GM18873 (cell line): ENCODE measurements around the gene BIN2.
A peak's percentile ranks its signal among the peaks of the same experiment; 100 is the strongest.
"Not testable (repeated sequence)": the region's sequence is repeated elsewhere in the genome, so short reads cannot be mapped to it uniquely, and the experiment has no call there.

Experiments
- ATAC-seq: cut with Tn5 transposase; IDR thresholded peaks from one replicate; pipeline ENCODE4 v1.9.1; 2021; ENCODE audit warnings: mild to moderate bottlenecking, moderate library complexity, moderate number of reproducible peaks; ENCODE audit not compliant: unreplicated experiment, low FRiP score

Gene BIN2

DNA sequence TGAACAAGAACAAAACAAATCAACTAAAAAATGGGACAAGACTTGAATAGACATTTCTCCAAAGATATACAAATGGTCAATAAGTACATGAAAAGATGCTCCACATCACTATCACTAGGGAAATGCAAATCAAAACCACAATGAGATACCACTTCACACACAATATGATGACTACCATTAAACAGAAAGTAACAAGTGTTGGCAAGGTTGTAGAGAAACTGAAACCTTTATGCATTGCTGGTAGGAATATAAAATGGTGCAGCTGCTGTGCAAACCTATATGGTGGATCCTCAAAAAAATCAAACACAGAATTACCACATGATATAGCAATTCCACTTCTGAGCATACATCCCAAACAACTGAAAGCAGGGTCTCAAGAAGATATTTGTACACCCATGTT lies 59.0 kb downstream of the BIN2 start:
- peak; percentile 51 for ATAC-seq

DNA sequence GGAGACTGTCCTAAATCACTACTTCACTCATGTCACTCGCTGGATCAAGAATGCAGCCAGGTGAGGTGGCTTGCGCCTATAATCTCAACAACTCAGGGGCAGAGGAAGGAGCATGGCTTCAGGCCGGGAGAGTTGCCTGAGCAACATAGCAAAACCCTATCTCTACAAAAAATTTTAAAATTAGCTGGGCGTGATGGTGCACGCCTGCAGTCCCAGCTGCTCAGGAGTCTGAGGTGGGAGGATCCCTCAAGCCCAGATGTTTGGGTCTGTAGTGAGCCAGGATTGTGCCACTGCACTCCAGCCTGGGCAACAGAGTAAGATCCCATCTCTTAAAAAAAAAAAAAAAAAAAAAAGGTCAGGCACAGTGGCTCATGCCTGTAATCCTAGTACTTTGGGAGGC lies 59.7 kb downstream of the BIN2 start:
- no peak for ATAC-seq

DNA sequence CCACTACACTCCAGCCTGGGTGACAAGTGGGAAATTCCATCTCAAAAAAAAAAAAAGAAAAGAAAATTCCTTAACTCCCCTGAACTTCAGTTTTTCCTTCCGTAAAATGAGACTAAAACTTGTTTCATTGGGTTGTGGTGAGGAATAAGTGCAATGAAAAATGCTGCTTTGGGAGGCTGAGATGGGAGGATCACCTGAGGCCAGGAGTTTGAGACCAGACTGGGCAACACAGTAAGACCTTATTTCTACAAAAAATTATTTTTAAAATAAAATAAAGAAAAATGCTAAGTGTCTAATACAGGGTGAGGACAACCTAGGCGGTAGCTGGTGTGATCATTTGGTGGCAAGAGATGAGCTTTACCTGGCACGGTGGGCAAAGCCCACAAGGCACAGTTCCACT lies 60.6 kb downstream of the BIN2 start:
- no peak for ATAC-seq

DNA sequence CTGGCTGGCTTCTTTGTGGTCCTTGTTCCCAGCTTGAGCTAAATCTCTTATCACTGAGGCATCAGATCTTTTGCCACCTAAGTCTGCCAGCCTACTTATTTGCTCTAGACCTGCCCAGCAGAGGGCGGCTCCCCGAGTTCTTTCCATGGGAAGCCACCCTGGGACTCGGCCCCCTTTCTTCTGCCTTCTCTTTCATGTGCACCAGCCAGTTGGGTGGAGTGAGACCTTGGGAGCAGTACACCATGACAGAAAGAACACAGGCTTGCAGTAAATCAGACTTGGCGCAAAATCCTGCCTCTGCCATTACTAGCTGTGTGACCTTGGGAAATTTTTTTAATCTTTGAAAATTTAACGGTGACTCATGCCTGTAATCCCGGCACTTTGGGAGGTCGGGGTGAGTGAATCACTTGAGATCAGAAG lies 61.2 kb downstream of the BIN2 start:
- no peak for ATAC-seq

DNA sequence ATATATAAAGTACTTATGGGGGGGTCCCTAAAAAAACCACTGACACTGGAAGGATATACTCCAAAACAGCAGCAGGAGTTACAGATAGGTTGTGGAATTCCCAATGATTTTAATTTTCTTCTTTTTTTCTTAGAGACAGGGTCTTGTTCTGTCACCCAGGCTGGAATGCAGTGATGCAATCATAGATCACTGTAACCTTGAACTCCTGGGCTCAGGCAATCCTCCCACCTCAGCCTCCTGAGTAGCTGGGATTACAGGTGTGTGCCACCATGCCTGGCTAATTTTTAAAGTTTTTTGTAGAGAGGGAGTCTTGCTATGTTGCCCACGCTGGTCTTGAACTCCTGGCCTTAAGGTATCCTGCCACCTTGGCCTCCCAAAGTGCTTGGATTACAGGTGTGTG lies 64.4 kb downstream of the BIN2 start:
- ATAC-seq = not testable (repeated sequence)

DNA sequence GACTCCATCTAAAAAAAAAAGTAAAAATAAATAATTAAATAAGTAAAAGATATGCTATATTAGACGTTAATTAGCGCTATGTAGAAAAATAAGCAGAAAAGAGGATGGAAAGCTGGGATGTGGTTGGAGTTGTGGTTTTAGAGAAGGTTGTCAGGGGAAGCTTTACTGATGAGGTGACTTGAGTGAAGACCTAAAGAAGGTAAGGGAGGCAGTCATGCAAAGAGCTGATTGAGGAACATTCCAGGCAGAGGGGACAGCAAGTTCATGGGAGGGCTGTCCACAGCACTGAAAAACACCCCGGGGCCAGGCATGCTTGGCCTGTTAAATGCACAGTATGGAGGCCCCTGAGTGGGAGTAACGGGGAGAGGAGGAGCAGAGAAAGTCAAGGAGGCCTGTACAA lies 69.4 kb downstream of the BIN2 start:
- ATAC-seq = no peak

DNA sequence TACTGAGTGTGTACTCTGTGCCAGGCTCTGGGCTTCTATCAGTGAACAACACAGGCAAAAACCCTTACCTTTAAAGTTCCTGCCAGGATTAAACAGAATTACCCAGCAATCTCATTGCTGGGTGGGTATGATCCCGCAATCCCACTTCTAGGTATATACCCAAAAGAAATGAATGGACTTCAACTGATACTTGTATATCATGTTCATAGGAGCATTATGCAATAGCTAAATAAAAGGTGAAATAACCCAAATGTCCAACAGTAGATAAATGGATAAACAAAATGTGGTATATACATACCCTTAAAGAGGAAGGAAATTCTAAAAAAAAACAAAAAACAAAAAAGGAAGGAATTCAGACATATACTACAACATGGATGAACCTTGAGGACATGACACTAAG lies 70.7 kb downstream of the BIN2 start:
- ATAC-seq = no peak

DNA sequence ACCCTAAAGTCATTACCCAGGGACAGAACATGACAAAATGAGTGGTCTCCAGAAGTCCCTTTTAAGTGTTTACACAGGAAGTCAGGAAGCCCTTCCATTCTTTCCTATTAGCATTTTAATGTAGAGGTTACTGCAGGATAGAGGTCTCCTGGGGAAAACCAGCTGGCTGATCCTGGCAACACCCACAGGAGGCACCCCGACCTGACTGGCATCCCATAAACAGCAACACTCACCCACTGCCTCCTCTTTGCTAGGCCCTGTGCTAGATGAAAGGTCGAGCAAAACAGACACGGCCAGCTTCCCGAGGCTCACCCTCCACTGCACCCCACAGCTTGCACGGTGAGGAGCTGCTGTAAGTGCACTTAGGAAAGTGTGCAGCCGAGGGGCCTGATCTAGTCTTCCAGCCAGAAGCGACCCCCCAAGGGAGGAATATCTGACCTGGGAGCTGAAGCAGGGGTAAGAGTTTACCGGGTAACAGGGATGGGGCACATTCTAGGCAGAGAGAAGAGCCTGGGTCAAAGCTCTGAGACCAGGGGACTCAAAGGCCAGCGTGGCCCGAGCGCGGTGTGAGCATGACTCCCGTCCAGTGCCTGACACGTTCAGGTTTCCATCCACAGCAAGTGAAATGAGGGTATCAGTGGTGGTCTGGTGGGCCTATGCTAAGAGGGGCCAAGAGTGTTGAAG lies 76.3 kb downstream of the BIN2 start:
- ATAC-seq = no peak

DNA sequence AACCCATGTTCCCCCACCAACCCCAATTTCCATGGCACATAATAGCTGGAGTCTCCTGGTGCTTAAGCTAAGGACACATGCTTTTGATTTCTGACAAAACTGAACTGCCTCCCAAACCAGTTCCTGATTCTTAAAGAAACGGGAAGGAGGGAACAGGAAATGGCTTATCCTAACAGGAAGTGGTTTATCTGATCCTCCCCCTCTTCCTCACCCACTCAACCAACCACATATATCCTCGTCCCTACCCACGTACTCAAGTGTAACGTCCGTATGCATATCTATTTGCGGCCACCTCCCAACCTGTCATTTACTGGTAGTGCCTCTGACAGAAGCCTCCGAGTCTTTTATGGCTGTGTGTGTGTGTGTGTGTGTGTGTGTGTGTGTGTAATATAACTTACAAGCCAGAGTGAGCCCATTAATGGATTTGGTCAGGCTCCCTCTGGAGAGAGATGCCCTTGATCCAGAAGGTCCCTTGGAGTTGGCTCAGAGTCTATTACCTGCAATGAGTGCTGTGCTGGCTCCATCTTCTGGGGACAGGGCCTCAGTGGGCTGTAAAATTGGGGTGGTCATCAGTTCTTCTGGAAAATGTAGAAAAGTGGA lies 77.6 kb downstream of the BIN2 start:
- ATAC-seq = no peak

DNA sequence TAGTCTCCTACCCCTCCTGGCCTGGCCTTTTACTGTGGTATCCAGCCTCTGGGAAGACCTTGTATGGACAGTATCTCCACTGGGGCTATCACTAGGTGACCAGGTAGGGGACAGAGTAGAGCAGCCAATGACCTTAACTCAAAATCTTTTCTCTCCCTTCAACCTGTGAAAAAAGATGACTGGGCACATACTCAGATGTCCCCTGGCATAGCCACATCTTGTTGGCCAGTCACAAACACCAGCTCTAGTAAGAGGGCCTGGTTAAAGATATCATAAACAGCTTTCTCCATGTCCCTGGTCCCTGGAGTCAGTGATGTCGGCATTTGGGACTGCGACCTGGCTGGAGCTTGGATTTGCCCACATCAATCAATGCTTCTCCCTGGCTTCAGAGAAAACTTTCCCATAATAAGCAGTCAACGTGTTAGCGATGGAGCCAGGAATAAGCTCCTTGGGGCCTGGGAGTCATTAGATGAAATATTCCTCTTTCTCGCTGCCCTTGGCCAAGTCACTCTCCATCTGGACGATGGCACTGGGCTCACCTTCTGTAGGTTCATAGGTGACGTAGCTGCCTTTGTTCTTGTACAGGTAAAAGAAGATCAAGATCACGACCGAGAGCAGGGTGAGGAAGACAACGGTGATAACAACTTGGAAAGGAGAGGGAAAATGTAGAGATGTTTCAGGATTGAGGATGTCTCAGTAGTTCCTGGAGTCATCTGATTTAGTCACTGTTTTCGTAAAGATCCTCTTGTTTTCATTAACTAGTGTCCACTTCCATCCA lies 78.3 kb downstream of the BIN2 start:
- ATAC-seq = no peak

DNA sequence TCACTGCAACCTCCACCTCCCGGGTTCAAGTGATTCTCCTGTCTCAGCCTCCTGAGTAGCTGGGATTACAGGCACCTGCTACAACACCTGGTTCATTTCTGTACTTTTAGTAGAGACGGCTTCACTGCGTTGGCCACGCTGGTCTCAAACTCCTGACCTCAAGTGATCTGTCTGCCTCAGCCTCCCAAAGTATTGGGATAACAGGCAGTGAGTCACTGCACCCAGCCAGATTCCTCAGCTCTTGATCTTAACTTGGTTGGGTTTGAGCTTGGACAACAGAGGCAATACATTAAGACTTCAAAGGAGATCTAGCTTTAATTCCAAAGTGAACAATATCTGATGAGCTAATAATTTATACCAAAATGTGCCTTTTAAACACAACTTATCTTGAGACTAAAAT lies 79.7 kb downstream of the BIN2 start:
- ATAC-seq = no peak

DNA sequence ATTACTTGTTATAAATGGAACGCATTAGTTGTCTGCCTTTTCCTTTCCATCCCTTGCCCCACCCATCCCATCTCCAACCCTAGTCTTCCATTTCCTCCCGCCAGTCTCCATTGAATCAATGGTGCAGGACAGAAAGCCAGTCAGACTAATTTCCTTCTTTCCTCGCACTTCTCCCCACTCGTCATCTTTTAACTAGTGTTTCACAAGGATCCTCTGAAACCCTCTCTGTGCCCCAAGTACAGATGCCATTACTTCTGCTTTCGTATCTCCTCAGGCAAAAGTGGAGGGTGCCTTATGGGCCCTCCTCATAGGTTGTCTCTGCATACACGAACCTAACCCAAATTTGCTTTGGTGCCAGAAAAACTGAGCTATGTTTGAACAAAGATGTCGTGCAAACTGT lies 81.1 kb downstream of the BIN2 start:
- ATAC-seq = no peak

DNA sequence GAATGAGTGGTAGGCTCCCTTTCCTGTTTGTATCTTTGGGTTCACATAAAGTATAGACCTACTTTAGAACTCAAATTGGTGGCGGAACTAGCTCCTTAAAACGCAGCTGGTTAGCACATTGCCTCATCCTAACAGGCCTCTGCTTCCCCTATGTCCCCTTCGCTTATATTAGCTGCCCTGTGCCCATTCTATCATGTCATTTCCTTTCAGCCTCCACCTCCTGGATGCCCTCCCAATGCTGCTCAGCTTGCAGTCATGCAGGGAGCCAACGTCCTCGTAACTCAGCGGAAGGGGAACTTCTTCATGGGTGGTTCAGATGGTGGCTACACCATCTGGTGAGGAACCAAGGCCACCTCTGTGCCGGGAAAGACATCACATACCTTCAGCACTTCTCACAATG lies 81.9 kb downstream of the BIN2 start:
- ATAC-seq = no peak

DNA sequence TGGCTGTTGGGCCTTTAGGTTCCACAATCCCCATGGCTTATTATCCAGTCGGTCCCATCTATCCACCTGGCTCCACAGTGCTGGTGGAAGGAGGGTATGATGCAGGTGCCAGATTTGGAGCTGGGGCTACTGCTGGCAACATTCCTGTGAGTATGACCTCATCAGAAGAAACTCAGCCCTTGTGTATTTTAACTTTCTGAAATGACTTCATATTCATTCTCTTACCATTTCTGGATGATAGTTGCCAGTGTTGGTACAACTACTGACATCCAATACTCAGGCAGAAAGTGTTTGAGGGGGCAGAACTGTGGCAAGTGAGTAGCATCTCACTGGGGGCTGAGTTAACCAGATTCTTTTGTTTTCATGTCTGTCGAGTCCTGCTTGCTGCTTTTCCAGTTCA lies 83.0 kb downstream of the BIN2 start:
- no peak for ATAC-seq

DNA sequence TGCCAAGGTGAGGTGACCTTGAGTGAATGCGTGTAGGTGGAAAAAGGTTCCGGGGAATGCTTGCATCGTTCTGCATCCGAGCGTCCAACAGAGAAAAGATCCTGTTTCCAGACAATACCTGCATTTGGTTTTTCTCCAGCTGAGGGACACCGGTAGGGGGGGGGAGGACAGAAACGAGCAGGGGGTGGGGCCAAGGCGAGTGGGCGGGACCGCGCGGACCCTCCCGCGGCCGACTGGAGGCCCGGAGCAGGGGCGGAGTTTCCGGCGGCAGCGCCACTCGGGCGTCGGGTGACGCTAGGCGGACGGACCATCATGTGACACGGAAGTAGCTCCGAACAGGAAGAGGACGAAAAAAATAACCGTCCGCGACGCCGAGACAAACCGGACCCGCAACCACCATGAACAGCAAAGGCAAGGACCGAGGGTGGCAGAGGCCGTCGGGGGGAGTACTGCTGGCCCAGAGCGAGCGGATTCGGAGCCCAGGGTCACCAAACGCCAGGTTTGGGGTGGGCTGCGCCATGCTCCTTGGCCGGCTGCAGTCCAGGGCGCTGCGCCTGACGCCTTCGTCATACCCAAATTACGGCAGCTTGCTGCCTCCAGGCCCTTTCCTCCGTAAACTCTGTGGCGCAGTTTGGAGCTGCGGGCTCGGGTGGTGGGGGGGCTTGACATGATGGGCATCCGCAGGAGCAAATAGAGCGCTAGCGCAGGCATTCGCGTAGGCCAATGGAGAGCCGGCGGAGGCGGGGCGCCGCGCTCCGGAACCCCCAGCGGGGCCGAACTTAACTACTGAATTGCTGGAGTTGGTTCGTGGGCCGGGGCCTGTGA lies 85.3 kb downstream of the BIN2 start, which contains the start of gene DAZAP2:
TSS of gene DAZAP2 (plus strand) at position 317 of the 825 bp plus-strand sequence. CDS start at position 399, 82 bp downstream.
- peak; percentile 74 for ATAC-seq

DNA sequence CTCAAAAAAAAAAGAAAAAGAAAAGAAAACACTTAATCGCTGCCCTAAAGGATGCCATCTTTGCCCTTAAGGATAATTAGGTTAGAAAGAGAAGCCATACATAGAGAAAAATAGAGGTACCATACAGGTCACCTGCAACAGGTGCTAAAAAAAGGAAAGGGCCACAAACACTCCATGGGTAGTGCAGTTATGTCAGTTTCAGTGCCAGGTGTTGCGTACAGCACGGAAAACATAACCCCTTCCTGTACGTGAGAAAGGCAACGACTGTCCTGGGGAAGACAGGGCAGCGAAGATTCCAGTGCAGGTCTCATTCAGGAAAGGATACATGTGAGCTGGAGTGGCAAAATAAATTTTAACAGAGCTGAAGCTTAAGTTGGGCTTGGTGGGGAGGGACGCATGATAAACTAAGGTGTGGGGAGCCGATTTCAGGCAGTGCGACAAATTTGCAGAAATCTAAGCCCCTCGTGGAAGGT lies 85.9 kb downstream of the BIN2 start:
- ATAC-seq = no peak

DNA sequence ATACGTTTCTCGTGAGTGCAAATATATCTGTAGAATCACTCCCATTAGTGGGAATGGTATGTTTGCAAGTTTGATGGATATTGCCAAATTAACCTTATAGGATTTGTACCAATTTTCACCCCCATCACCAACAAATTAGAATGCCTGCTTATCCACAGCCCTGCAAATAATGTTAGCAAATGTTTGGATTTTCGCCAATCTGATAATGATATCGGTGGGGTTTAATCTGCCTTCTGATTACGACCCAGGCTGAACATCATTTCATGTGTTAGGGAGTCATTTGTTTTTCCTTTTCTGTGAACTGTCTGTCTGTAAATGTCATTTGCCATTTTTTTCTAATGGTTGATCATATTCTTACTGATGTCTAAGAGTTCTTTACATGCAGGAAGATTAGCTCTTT lies 89.4 kb downstream of the BIN2 start:
- no peak for ATAC-seq

DNA sequence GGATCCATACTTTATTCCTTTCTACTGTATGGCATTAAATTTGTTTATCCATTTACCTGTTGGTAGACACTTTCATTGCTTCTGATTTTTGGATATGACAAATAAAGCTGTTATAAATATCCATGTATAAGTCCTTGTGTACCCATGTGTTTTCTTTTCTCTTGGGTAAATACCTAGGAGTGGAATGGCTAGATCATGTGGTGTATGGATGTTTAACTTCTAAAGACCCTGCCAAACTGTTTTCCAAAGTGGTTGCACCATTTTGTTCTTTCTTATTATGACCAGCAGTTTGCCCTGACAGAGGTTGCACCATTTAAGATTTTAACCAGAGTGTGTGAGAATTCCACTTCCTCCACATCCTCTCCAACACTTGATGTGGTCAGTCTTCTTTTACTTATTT lies 91.3 kb downstream of the BIN2 start:
- ATAC-seq = no peak
